Measurements from ENCODE around the gene RNF144A. TPM values are rescaled to one million over a fixed set of nuclear protein-coding genes. Genes with fewer than 3 reads are reported as not detected.

The RNF144A gene
- polyA plus RNA-seq, 10 donors, result 17.5 to 33.1 (median 22.6) TPM

DNA sequence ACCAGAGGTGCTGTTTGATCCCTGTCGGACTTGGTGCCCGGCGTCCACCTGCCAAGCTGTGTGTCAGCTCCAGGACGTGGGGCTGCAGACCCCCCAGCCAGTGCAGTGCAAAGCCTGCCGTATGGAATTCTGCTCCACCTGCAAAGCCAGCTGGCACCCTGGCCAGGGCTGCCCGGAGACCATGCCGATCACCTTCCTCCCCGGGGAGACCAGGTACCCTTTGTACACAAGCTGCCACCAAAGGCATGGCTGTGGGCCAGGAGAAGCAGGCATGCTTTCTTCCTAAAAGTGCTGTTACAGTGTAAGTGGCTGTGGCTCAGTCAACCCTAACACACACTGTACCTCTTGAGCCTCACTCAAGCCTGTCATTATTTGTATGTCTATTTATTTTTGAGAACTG lies 103.3 kb downstream of the RNF144A start:
- DNase-seq, result no peak

DNA sequence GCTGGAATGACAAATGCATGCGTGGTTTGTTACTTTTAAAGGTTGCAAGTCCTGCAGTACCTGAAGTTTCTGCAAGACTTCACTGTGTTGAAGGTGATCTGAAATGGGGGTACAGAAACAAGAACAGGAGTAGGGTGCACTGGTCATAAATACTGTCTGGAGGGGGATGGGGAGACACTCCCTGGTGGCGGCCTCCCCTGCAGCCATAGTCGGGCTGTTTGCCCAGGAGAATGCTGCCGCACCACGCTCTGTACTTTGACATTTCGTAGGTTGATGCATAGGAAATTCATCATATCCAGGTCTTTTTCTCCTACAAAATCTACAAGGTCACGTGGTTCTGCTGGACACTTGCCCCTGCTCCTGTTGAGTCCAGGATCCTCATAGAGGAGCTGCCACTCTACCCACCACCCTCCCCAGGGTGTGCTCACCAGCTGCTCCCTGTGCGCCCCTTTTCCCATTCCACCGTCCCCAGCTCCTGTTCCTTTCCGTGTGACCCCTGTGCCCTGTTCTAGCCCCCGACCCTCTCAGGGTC lies 103.8 kb downstream of the RNF144A start:
- DNase-seq, result no peak

DNA sequence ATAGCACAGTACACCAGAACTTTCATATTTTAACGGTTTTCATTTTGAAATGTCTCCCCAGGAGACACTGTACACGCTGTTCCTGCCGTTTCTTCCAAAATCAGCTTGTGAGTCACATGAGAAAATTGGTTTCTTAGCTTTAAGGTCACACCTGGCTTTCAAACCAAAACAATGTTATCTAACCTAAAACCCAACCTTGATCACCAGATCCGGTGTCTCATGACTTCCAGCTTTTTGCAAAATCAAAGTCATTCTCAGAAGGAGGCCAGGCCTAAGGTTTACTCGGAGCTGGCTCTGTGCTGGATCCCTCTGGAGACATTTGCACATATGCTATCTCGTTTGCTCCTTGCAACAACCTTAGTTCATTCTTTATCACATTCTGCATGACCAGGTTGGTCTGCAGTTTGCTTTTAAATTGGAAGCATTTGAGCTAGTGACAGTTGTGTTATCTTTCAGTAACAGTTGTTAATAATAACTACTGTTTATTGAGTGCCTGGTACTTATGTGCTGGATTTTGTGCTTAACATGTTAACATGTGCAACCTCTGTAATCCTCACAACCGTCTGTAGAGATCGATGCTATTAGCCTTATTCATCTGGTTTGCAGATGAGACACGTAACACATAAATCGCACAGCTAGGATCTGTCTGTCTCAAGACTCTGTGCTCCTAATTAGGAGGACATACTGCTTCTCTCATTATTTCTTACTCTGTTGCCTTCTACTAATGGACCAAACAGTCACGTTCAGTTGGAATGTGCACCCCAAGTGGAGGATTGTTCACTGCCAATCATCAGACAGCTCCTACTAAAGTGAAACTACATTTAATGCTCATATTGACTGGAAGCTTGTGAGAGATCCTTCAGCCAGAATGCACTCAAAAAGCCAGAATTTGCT lies 105.5 kb downstream of the RNF144A start:
- peak in 1 of 3 donors; percentile 62 for DNase-seq

DNA sequence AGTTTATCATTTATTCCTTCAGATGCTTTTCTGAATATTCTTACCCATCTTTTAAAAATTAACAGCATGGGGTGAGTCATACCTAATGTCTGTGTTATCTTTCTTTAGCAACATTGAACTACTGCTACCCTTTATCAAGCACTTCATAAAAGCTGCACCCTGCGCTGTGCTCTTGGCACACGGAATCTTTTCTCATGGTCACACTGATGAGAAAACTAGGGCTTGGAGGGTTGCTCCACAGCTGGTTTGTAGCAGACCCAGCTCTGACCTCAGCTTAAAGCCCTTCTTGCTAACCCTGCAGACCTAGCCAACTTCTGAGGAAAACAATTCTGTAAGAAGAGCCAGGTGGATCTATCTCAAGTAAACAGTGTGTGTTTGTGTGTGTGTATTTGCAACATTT lies 106.3 kb downstream of the RNF144A start:
- peak in 1 of 3 donors; percentile 75 for DNase-seq

DNA sequence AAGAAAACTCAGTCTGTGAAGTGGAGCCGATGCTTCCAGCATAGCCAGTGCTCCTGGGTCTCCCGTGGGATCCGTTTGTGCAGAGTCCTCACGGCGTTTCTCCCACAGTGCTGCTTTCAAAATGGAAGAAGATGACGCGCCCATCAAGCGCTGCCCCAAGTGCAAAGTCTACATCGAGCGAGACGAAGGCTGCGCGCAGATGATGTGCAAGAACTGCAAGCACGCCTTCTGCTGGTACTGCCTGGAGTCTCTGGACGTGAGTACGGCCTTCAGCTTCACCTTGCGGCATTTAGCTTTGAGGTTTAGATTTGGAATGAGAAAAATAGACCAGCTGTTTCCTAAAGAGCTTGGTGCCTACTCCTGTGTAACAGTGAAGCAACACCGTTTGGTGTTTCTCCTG lies 107.0 kb downstream of the RNF144A start:
- DNase-seq, result no peak

DNA sequence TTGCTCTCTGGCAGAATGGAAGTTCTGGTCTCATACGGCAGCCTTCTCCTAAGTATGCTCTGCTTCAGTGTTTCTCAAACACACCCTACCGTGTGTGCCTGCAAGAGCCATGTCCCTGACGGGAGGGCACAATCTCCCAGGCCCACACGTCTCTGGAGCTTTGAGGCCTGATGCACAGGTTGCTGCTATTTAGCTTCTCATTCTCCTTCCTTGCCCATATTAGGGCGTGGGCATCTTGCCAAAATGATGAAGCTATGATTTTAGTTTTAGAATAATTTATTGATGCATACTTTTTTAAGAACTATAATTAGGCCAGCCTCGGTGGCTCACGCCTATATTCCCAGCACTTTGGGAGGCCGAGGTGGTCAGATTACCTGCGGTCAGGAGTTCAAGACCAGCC lies 107.9 kb downstream of the RNF144A start:
- no peak for DNase-seq

DNA sequence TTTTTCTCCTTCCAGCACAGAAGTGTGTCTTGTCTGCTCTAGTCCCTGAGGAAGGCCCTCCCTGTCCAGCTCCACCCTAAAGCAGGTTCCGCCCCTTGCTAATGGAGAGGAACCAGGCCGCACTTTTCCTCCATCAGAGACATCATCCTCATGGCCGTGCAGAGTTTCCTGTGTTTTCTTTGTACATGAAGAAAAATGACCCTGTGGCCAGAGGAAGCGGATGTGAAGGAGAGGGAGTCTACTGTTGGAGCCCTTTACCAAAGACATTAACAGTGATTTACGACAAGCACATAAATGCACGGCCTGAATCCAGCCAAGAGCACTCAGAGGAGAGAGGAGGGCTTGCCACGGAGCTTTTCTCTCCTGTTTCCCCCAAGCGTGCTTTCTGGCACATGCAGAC lies 109.5 kb downstream of the RNF144A start:
- peak in 2 of 3 donors; percentile 80 to 92 for DNase-seq

DNA sequence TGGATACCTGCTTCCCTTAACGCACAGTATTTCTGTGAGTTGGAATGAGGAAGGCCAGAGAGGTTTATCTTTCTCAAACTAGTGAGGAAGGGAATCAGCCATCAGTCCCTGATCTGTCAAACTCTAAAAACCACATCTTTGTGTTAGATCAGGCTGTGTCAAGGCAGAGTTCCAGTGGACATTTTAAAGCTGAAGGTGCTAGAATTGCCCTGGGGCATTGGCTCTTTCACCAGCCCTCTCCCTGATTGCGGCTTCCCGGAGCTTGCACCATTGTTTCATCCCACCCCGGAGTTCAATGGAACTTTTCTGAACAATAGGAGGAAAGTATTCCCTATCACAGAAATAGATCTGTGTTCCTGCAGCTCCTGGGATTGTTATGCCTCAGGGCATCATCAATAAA lies 110.2 kb downstream of the RNF144A start:
- no peak for DNase-seq

DNA sequence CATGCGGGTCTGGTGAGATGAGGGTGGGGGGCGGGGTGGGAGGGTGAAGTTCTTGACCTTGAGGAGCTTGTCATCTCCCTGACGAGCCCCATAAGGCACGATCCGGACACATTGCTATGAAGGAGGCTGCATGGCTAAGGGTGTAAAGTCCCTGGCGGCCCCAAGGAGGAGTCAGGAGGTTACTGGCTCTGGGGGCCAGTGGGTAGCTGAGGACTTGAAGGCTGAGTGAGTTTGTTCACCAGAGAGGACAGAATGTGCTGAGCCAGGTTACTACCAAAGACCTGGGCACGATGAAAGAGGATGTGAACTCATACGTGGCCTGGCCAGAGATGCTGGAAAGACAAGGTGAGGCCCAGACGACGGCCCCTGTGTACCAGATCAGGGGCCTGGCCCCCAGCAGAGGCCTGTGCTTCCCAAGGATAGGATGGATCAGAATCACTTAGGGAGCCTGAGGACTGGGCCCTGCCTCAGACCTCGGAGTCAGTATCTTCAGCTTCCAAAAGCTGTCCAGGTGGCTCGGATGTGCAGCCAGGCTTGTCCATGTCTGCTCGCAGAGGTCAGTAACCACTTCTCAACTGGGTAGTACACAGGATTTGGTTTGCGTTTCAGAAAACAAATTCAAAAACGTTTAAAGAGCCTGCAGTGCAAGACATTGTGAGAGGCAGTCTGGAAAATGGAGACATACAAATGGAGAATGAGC lies 110.9 kb downstream of the RNF144A start:
- DNase-seq, result no peak

DNA sequence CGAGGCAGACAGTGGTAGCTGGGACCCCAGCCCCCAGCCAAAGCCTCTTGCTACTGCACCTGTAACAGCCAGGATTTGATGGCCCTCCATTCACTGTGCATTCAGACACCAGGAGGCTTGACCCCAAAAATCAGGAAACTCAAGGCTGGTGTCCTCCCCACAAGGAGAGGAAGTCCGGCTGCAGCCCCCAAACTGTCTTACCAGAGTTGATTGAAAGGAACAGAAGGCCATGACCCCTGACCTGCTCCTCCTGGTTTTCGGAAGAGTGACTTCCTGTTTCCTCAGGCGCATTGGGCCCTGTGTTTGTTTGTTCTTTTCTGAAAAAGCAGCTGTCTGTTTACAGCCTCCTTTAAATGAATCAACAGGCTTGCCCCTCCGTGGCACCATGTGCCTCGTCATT lies 111.6 kb downstream of the RNF144A start:
- DNase-seq, result no peak

DNA sequence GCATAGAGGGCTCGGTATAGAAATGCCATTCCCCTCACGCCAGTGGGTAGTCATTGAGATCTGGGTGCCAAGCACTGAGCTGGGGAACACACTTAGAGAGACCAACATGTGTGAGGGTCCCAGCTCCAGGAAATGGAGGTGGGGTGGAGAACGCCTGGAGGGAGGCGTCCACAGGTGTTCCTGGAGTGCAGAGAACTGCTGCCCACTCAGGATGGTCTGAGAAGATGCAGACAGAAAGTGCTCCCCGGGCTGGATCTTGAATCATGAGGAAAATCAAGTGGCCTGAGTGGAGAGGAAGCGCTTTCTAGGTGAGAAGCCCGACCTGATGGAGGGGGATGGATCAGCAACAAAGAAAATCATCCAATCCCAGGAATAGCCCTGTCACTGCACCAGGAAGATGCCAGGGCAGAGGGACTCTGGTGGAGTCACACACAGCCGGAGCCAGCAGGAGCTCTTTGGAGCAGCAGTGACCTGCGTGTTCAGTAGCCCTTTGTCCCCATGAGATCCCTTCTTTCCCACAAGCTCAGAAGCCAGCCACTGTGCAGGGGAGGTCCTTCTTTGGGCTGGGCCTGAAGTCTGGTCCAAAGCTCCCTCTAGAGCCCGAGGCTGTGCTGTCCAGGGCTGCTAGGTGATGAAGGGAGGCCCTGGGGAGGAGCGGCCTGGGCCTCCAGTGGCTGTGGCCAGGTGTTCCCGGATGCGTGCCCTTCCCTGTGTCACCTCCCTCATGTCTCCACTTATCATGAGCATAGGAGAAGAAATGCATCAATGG lies 112.3 kb downstream of the RNF144A start:
- DNase-seq, result no peak

DNA sequence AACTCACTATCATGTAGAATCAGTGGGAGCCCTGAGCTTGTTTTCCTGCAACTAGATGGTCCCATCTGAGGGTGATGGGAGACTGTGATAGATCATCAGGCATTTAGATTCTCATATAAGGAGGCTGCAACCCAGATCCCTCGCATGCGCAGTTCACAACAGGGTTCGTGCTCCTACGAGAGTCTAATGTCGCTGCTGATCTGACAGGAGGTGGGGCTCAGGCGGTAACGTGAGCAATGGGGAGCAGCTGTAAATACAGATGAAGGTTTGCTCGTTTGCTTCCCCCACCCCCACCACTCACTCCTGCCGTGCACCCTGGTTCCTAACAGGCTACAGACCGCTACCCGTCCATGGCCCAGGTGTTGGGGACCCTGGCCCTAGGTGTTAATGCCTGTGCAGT lies 113.6 kb downstream of the RNF144A start:
- no peak for DNase-seq

DNA sequence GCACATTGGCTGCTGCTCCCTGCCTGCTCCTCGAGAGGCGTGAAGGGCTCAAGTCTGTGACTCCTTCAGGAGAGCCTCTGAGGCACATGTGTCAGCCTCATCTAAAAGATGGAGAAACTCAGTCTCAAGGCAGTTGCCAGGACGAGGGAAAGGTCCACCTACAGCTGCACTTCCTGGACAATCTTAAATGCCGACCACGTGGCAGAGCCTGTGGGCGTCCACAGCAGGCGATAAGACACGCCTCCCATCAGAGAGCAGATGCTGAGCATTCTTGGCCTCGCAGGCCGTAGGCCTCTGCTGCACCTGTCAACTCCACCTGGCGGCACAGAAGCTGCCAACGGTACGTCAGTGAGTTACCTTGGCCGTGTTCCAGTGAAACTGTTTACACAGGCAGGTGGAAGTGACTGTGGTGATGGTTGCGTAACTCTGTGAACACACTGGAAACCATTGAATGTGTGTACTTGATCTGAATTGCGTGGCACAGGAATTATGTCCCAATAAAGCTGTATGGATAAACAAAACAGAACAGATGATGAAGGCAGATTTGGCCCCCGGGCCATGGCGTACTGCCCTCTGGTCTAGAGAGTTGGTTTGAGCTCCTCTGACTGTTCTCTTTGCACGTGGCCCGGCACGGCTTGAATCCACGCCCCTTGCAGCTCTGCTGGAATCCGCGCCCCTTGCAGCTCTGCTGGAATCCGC lies 114.5 kb downstream of the RNF144A start:
- peak in 1 of 3 donors; percentile 68 for DNase-seq

DNA sequence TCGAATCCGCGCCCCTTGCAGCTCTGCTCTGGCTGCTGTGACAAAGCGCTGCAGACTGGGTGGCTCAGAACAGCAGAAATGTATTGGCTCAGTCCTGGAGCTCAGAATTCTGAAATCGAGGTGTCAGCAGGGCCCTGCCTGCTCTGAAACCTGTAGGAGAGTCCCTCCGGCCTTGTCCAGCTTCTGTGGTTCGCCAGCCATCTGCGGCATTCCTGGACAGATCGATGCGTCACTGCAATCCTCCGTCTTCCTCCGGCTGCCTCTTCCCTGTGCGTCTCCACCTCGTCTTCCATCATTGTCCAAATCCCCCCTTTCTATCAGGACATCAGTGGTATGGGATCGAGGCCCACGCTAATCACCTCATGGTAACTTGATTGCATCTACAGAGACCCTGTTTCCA lies 115.2 kb downstream of the RNF144A start:
- DNase-seq, result no peak

DNA sequence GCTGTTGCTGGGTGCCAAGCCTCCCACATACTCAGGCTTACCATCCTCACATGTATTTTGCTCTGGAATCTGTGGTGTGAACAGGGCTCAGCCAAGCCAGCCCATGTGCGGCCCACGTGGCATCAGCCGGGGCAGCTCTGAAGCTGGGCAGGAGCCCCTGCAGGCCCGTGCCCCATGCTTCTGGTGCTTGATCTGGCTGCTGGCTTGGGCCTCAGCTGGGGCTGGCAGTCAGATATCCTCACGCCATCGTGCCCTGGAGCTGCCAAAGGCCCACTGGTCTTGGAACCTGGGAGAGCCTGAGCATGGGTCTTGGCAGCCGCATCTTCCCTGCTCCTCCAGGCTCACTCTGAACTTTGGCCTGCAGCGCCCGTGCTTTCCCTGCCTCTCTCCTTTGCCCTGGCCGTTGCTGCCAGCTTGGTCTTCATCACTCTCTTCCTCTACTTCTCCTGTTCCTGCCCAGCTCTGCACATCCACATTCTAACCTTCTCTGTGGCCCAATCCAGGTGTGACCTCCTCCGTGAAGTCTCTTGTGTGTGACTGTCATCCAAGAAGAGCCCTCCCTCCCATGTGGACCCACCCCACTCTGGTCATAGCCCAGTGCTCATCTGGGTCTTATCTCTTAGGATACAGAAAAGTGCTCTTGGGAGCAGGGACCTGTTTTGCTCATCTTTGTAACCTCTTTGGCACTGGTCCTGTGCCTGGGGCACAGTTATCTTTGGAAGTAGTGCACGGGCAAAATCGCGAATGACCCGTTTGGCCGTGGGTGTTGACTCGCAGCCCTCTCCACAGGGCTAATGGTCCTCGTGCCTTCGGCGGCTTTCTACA lies 116.1 kb downstream of the RNF144A start:
- no peak for DNase-seq

DNA sequence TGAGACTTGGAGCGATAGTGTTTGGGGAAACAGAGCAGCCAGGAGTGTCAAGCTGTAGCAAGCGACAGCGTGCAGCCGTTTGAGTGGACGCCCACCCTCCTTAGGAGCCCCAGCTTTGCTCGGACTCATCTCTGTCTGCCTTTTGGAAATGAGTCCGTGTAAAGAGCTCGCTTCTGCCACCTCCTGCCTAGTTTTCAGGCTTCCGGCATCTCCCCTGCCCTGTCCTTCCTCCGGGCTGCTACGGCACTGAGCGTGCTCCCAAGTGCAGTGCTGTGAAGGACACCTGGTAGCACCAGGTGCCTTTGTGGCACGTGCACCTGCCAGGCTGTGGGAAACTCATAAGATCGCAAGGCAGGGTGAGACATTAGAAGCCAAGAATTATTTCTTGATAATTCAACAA lies 117.1 kb downstream of the RNF144A start:
- peak in 1 of 3 donors; percentile 54 for DNase-seq

DNA sequence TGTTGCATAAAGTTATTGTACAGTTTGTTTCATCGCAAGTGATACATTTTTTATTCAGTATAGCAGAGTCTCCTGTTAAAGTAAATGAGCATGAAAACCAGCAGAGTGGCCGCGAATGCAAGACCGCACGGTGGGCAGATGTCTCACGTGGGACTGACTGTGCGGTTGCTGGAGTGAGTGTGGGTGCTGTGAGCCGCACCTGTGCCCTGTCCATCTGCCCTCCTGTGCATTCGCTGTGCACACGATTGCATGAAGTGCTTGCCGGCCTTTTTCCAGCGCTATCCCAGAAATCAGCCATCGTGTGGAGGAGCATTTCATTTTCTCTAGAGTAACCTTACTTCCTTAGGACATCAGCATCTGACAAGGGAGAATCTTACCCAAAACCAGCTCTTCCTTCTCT lies 118.7 kb downstream of the RNF144A start:
- no peak for DNase-seq

DNA sequence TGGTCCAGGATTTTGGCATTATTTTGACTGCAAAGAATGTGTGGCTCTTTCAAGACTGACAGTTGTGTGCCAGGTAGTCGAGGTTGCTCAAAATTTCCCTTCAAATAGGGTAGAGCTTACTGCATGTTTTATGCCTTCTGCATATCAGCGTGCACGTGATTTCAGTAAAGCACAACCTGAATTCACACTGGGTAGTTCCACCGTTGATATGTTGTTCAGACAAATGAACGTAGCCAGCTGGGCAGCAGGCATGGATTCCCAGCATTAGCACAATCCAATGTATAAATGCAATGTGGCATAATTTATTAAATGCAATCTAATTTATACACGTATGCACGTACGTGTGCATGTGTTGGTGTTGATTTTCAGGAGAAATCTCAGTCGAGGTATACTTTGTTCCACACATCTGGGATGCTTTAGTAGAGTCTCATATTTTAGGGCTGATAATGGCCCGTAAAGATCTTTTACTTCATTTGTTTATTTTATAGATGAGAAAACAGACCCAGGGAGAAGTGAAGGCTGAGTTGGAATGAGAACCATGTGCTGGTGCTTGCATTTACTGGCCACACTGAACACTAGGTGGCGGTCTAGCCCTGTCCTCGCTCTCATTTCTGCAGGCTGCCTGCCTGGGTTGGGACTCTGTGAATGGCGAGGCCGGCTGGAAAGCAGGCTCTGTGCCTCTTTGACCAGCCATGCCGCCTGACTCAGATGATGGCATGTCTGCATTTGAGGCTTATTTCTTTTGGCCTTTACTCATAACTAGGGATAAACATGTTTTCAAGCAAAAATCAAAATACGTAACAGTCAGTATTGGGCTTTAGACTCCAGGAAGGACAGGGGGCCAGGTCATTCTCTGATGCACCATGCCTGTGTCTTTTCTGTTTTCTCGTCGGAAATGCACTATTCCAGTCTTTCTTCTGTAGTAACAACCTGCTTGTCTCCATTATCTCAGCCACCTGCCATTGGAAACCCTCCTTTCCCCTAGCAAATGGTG lies 120.4 kb downstream of the RNF144A start:
- DNase-seq, result peak in 2 of 3 donors; percentile 72 to 84

DNA sequence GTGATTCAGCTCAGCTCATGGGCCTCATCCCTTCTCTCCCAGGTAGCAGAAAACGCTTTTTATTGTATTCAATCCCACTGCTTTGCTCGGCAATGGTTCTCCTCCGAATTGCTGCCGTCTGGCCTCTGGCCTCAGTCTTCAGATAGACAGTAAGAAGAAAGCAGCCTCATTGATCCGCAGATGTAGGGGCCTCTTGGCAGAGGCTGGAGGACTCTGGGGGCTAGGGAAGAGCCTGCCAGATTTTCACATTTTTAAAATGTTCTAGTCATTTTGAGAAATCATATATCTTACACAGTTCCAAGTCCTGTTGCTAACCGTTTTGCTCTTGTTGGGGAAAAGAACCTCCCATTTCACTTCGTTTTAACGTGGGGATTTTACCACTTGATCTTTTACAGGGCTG lies 123.3 kb downstream of the RNF144A start:
- peak in 2 of 3 donors; percentile 53 to 84 for DNase-seq
